IMR-90 (cell line): ENCODE data around the gene R3HDM4. TPM values are rescaled to one million over a fixed set of nuclear protein-coding genes. Genes with fewer than 3 reads are reported as not detected.

Source experiments
- ATAC-seq: fragments of 200-7000 bp; cut with Tn5 transposase; 2 replicates; pipeline ENCODE4 v1.9.1; 2020; ENCODE audit warnings: low read depth, mild to moderate bottlenecking, moderate library complexity
- BruUV-seq: library from RNA; stranded (reverse); fragments of 400-500 nt; replicated peaks from 2 replicates; lab custom pipeline; 2021; lab: Mats Ljungman, UMichigan
- CTCF ChIA-PET: fragments of 300-600 bp; formaldehyde crosslinking; extraction: SDS; loops from one replicate; lab custom pipeline; 2021; ENCODE audit warnings: antibody characterized with exemption; lab: Yijun Ruan, JAX
- POLR2A ChIA-PET: fragments of 300-600 bp; sonication (Branson Sonifier 250); formaldehyde crosslinking; loops from one replicate; lab custom pipeline; 2022; ENCODE audit warnings: antibody characterized with exemption; ENCODE audit not compliant: unreplicated experiment; lab: Charles Lee
- DNase-seq: peaks from one replicate; pipeline ENCODE4 v3.0.0; 2013
- H2AFZ ChIP-seq: replicated peaks from 2 replicates; pipeline ENCODE3; 2013; ENCODE audit warnings: low read length, mild to moderate bottlenecking; ENCODE audit not compliant: poor library complexity
- H2AK5ac ChIP-seq: 2 replicates; pipeline ENCODE4 v1.6.1; 2013; ENCODE audit warnings: low read depth, low read length, inconsistent platforms
- H2AK9ac ChIP-seq: replicated peaks from 2 replicates; pipeline ENCODE3; 2013; ENCODE audit warnings: mild to moderate bottlenecking, low read depth, low read length, moderate library complexity; ENCODE audit not compliant: poor library complexity
- H2BK120ac ChIP-seq: 2 replicates; pipeline ENCODE4 v1.6.1; 2013; ENCODE audit warnings: low read depth, low read length, inconsistent platforms
- H2BK15ac ChIP-seq: 3 replicates; pipeline ENCODE4 v1.6.1; 2013; ENCODE audit warnings: low read depth, low read length, inconsistent platforms
- H2BK20ac ChIP-seq: 2 replicates; pipeline ENCODE4 v1.6.1; 2013; ENCODE audit warnings: low read depth, mild to moderate bottlenecking, inconsistent platforms, low read length, moderate library complexity
- H2BK5ac ChIP-seq: 2 replicates; pipeline ENCODE4 v1.6.1; 2013; ENCODE audit warnings: mild to moderate bottlenecking, low read depth, low read length, inconsistent platforms; ENCODE audit not compliant: poor library complexity, severe bottlenecking
- H3K14ac ChIP-seq: replicated peaks from 2 replicates; pipeline ENCODE4 v1.6.1; 2013; ENCODE audit warnings: low read depth, low read length, inconsistent platforms
- H3K18ac ChIP-seq: 2 replicates; pipeline ENCODE4 v1.6.1; 2013; ENCODE audit warnings: low read depth, low read length, control low read depth
- H3K23ac ChIP-seq: 2 replicates; pipeline ENCODE4 v1.6.1; 2013; ENCODE audit warnings: low read depth, low read length, inconsistent platforms
- H3K27ac ChIP-seq: 2 replicates; pipeline ENCODE4 v1.5.1; 2013; ENCODE audit warnings: mild to moderate bottlenecking, control low read depth, low read length; ENCODE audit not compliant: insufficient read depth
- H3K27me3 ChIP-seq: 2 replicates; pipeline ENCODE4 v1.6.1; 2013; ENCODE audit warnings: low read length; ENCODE audit not compliant: control insufficient read depth, insufficient read depth
- H3K36me3 ChIP-seq: 2 replicates; pipeline ENCODE4 v1.6.1; 2013; ENCODE audit warnings: low read length, mixed read lengths; ENCODE audit not compliant: control insufficient read depth, insufficient read depth
- H3K4ac ChIP-seq: 2 replicates; pipeline ENCODE4 v1.6.1; 2013; ENCODE audit warnings: low read depth, low read length, inconsistent platforms
- H3K4me1 ChIP-seq: 2 replicates; pipeline ENCODE4 v1.6.1; 2013; ENCODE audit warnings: low read length, mixed read lengths; ENCODE audit not compliant: control insufficient read depth, insufficient read depth
- H3K4me2 ChIP-seq: 2 replicates; pipeline ENCODE4 v1.6.1; 2013; ENCODE audit warnings: low read depth, mild to moderate bottlenecking, control low read depth, low read length, moderate library complexity
- H3K4me3 ChIP-seq: 2 replicates; pipeline ENCODE4 v1.5.1; 2013; ENCODE audit warnings: low read depth, mild to moderate bottlenecking, control low read depth, low read length, moderate library complexity; ENCODE audit not compliant: insufficient read depth
- H3K56ac ChIP-seq: 2 replicates; pipeline ENCODE4 v1.6.1; 2013; ENCODE audit warnings: low read length, inconsistent platforms; ENCODE audit not compliant: insufficient read depth; ENCODE audit errors: extremely low read depth
- H3K79me1 ChIP-seq, 2 experiments: 2 replicates each; pipeline ENCODE4 v1.6.1; 2013; ENCODE audit warnings: low read length in 2 of 2, inconsistent platforms in 1 of 2, low read depth in 1 of 2
- H3K9ac ChIP-seq: 2 replicates; pipeline ENCODE4 v1.6.1; 2013; ENCODE audit warnings: low read depth, low read length, control low read depth
- H3K9me1 ChIP-seq: 2 replicates; pipeline ENCODE4 v1.6.1; 2013; ENCODE audit warnings: low read length, inconsistent platforms; ENCODE audit not compliant: insufficient read depth
- H3K9me3 ChIP-seq: 2 replicates; pipeline ENCODE4 v1.6.1; 2013; ENCODE audit warnings: low read length; ENCODE audit not compliant: control insufficient read depth, insufficient read depth
- H4K20me1 ChIP-seq: 2 replicates; pipeline ENCODE4 v1.6.1; 2013; ENCODE audit warnings: low read length, inconsistent platforms; ENCODE audit not compliant: insufficient read depth
- H4K5ac ChIP-seq: 2 replicates; pipeline ENCODE4 v1.6.1; 2013; ENCODE audit warnings: mild to moderate bottlenecking, low read depth, low read length, control low read depth
- H4K8ac ChIP-seq, 2 experiments: 2 replicates each; pipeline ENCODE4 v1.6.1; 2013; ENCODE audit warnings: low read depth in 2 of 2, low read length in 2 of 2, control low read depth in 1 of 2, inconsistent platforms in 1 of 2
- H4K91ac ChIP-seq: 2 replicates; pipeline ENCODE4 v1.6.1; 2013; ENCODE audit warnings: low read depth, low read length, inconsistent platforms; ENCODE audit not compliant: insufficient read depth
- CEBPB ChIP-seq: IDR thresholded peaks from 2 replicates; pipeline ENCODE4 v1.6.1; 2012; ENCODE audit warnings: low read depth, low read length, improper control_type of control experiment
- FOS ChIP-seq: fragments of 150-350 bp; IDR thresholded peaks from 2 replicates; pipeline ENCODE4 v1.6.1; 2016; ENCODE audit warnings: low read depth, low read length
- MAZ ChIP-seq: IDR thresholded peaks from 2 replicates; pipeline ENCODE4 v1.6.1; 2012; ENCODE audit warnings: low read depth, mild to moderate bottlenecking, low read length, improper control_type of control experiment, moderate library complexity, borderline replicate concordance
- MXI1 ChIP-seq: IDR thresholded peaks from 2 replicates; pipeline ENCODE4 v1.6.1; 2012; ENCODE audit warnings: low read depth, mild to moderate bottlenecking, low read length, moderate library complexity, borderline replicate concordance
- POLR2A ChIP-seq: IDR thresholded peaks from 2 replicates; pipeline ENCODE4 v1.6.1; 2012; ENCODE audit warnings: mild to moderate bottlenecking, low read depth, low read length
- RAD21 ChIP-seq: IDR thresholded peaks from 2 replicates; pipeline ENCODE4 v1.6.1; 2012; ENCODE audit warnings: low read length, improper control_type of control experiment
- SMC3 ChIP-seq: fragments of 150-350 bp; IDR thresholded peaks from 2 replicates; pipeline ENCODE4 v1.6.1; 2016; ENCODE audit warnings: low read depth, mild to moderate bottlenecking, antibody characterized with exemption, low read length, moderate library complexity
- WGBS, 2 experiments: methylation state at CpG; one replicate each; pipeline versions ENCODE4 v1.1.5 to v1.1.7; 2013; ENCODE audit warnings: missing lambda C conversion rate in 2 of 2; ENCODE audit not compliant: insufficient read length in 1 of 2; ENCODE audit errors: extremely low coverage in 2 of 2; 5-methylcytosine and 5-hydroxymethylcytosine counted together
- dilution Hi-C: fragments of 300-500 bp; cut with HindIII; formaldehyde crosslinking; loops from one replicate; pipeline ENCODE4 v1.14.3; 2018; ENCODE audit warnings: low sequenced_read_pairs; ENCODE audit not compliant: unreplicated experiment
- in situ Hi-C: fragments of 300-500 bp; cut with MboI; formaldehyde crosslinking; loops from 3 replicates; pipeline ENCODE4 v1.14.3; 2019; ENCODE audit warnings: low sequenced_read_pairs, inconsistent platforms, mixed read lengths
- intact Hi-C: fragments of 100-400 bp; cut with micrococcal nuclease; formaldehyde crosslinking; loops from 2 replicates; pipeline ENCODE4 v1.10.0; 2022
- polyA plus RNA-seq, 3 experiments: library from polyadenylated mRNA; depleted of rRNA; stranded (reverse); fragments of >200 nt; gene quantifications; 2 replicates each; pipeline ENCODE4 v1.2.3, GENCODE V29; 2012; ENCODE audit warnings: low replicate concordance in 1 of 3
- total RNA-seq: library from RNA; depleted of rRNA; stranded (reverse); fragments of >200 nt; gene quantifications from 2 replicates; pipeline ENCODE4 v1.2.3, GENCODE V29; 2012
- TF ChIP-seq, protein P1 (sequence below): fragments of 150-350 bp; IDR thresholded peaks from 2 replicates; pipeline ENCODE4 v1.6.1; 2016; ENCODE audit warnings: low read depth, mild to moderate bottlenecking, low read length, moderate library complexity, borderline replicate concordance
- TF ChIP-seq, protein P2 (sequence below): conservative IDR thresholded peaks from 2 replicates; pipeline ENCODE4 v1.5.1; 2012; ENCODE audit warnings: mild to moderate bottlenecking, low read depth, low read length, improper control_type of control experiment

R3HDM4 gene
- total and polyA plus RNA-seq, 2 of the 4 experiments (the other 2 are of a cell fraction) = 9.0 to 51.5 TPM

- H2AFZ ChIP-seq = no peak overlapping the region
- no peak for DNase-seq
- H2BK20ac ChIP-seq = no peak overlapping the region
- no peaks in the 10 kb centered on the region for H3K27me3 ChIP-seq
- H3K36me3 ChIP-seq = peaks cover 67% of the 10 kb centered on the region
- no peak overlapping the region for H2BK5ac ChIP-seq
- H3K9me3 ChIP-seq = no peaks in the 10 kb centered on the region
- no peak overlapping the region for H4K8ac ChIP-seq
- H2AK9ac ChIP-seq = no peak overlapping the region
- dilution Hi-C loops = no loop called here
- TF ChIP-seq CEBPB (no peak), FOS (no peak), MXI1 (no peak), POLR2A (no peak), RAD21 (no peak), SMC3 (no peak), MAZ (no peak)
- TF ChIP-seq, protein P1, sequence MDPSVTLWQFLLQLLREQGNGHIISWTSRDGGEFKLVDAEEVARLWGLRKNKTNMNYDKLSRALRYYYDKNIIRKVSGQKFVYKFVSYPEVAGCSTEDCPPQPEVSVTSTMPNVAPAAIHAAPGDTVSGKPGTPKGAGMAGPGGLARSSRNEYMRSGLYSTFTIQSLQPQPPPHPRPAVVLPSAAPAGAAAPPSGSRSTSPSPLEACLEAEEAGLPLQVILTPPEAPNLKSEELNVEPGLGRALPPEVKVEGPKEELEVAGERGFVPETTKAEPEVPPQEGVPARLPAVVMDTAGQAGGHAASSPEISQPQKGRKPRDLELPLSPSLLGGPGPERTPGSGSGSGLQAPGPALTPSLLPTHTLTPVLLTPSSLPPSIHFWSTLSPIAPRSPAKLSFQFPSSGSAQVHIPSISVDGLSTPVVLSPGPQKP = no peak
- TF ChIP-seq, protein P2, sequence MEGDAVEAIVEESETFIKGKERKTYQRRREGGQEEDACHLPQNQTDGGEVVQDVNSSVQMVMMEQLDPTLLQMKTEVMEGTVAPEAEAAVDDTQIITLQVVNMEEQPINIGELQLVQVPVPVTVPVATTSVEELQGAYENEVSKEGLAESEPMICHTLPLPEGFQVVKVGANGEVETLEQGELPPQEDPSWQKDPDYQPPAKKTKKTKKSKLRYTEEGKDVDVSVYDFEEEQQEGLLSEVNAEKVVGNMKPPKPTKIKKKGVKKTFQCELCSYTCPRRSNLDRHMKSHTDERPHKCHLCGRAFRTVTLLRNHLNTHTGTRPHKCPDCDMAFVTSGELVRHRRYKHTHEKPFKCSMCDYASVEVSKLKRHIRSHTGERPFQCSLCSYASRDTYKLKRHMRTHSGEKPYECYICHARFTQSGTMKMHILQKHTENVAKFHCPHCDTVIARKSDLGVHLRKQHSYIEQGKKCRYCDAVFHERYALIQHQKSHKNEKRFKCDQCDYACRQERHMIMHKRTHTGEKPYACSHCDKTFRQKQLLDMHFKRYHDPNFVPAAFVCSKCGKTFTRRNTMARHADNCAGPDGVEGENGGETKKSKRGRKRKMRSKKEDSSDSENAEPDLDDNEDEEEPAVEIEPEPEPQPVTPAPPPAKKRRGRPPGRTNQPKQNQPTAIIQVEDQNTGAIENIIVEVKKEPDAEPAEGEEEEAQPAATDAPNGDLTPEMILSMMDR = no peak
- no peak overlapping the region for H4K5ac ChIP-seq
- peaks cover 13 to 44% of the 10 kb centered on the region in 2 experiments; a peak in 3 of 4 replicates for H3K79me1 ChIP-seq
- no peak overlapping the region for H3K14ac ChIP-seq
- H3K18ac ChIP-seq = no peak overlapping the region
- BruUV-seq = no TSS peak
- H3K9ac ChIP-seq = no peak overlapping the region
- no peak overlapping the region for H2AK5ac ChIP-seq
- ATAC-seq = no peak
- CTCF ChIA-PET = no interaction called here
- intact Hi-C loops = no loop called here
- WGBS, 2 experiments = 93% methylated on average over 4 of the region's 10 CpGs; no CpG with 5 or more reads in 1 of the 2 experiments
- no peak overlapping the region for H3K4me3 ChIP-seq
- H3K4ac ChIP-seq = no peak overlapping the region
- in situ Hi-C loops = no loop called here
- no peaks in the 10 kb centered on the region for H3K4me1 ChIP-seq
- H3K9me1 ChIP-seq = no peaks in the 10 kb centered on the region
- H4K20me1 ChIP-seq = peaks cover 3% of the 10 kb centered on the region
- H3K4me2 ChIP-seq = no peak overlapping the region
- H3K23ac ChIP-seq = no peak overlapping the region
- no peak overlapping the region for H3K56ac ChIP-seq
- no peak overlapping the region for H2BK15ac ChIP-seq
- no peak overlapping the region for H2BK120ac ChIP-seq
- H3K27ac ChIP-seq = no peak overlapping the region
- H4K91ac ChIP-seq = no peak overlapping the region
- POLR2A ChIA-PET = interaction anchor here (0.7 kb wide), 1 partner anchor 51 kb away, joined by 21 read pairs; no protein-coding TSS in a partner anchor
Measured at GRCh38 chr19:887599-887998, 25.4 kb downstream of the R3HDM4 start.
